Keratinocyte (primary cell): ENCODE measurements around the gene RGS10. TPM values are rescaled to one million over a fixed set of nuclear protein-coding genes. Genes with fewer than 3 reads are reported as not detected.

Experiments used
- DNase-seq: peaks from one replicate; pipeline ENCODE4 v3.0.0-alpha.2; 2011; ENCODE audit warnings: low read depth, missing footprints, low spot score
- FAIRE-seq: peaks from 2 replicates; lab custom pipeline; 2011; peaks lifted over from hg19 to GRCh38; lab: Jason Lieb, UNC
- H2AFZ ChIP-seq: 2 replicates; pipeline ENCODE4 v1.6.0; 2012; ENCODE audit warnings: low read length, control low read depth, inconsistent platforms; ENCODE audit not compliant: control insufficient read depth
- H3K27ac ChIP-seq: 2 replicates; pipeline ENCODE4 v1.5.1; 2011; ENCODE audit warnings: low read length; ENCODE audit not compliant: control insufficient read depth, insufficient read depth
- H3K27me3 ChIP-seq: 3 replicates; pipeline ENCODE4 v1.6.0; 2011; ENCODE audit warnings: low read length; ENCODE audit not compliant: control insufficient read depth, insufficient read depth; ENCODE audit errors: extremely low read depth
- H3K36me3 ChIP-seq, 2 experiments: 2 replicates in 1 of 2; 3 replicates in 1 of 2; pipeline ENCODE4 v1.5.1; 2011; ENCODE audit warnings: low read length in 2 of 2, mild to moderate bottlenecking in 1 of 2; ENCODE audit not compliant: control insufficient read depth in 2 of 2, insufficient read depth in 2 of 2; ENCODE audit errors: extremely low read depth in 1 of 2
- H3K4me1 ChIP-seq: 3 replicates; pipeline ENCODE4 v1.5.1; 2011; ENCODE audit warnings: low read length; ENCODE audit not compliant: control insufficient read depth, insufficient read depth; ENCODE audit errors: extremely low read depth
- H3K4me2 ChIP-seq: 3 replicates; pipeline ENCODE4 v1.6.0; 2011; ENCODE audit warnings: low read depth, low read length; ENCODE audit not compliant: control insufficient read depth, insufficient read depth; ENCODE audit errors: extremely low read depth
- H3K4me3 ChIP-seq, 3 experiments: fragments of 200-600 bp in 1 of 3; sonication (generic) in 1 of 3; 2 replicates in 2 of 3; 3 replicates in 1 of 3; pipeline ENCODE4 v1.5.1; 2011 to 2016; ENCODE audit warnings: low read length in 3 of 3, mild to moderate bottlenecking in 3 of 3, control low read depth in 2 of 3, inconsistent platforms in 1 of 3, low read depth in 1 of 3, mixed read lengths in 1 of 3, mixed run types in 1 of 3, moderate library complexity in 1 of 3; ENCODE audit not compliant: control insufficient read depth in 2 of 3, insufficient read depth in 2 of 3; ENCODE audit errors: extremely low read depth in 1 of 3
- H3K79me2 ChIP-seq: 2 replicates; pipeline ENCODE4 v1.6.0; 2012; ENCODE audit warnings: low read length; ENCODE audit not compliant: control insufficient read depth, insufficient read depth
- H3K9ac ChIP-seq: 3 replicates; pipeline ENCODE4 v1.6.0; 2011; ENCODE audit warnings: low read length; ENCODE audit not compliant: control insufficient read depth, insufficient read depth; ENCODE audit errors: extremely low read depth
- H3K9me1 ChIP-seq: 3 replicates; pipeline ENCODE4 v1.6.0; 2011; ENCODE audit warnings: low read length; ENCODE audit not compliant: control insufficient read depth, insufficient read depth; ENCODE audit errors: extremely low read depth
- H3K9me3 ChIP-seq: 2 replicates; pipeline ENCODE4 v1.5.1; 2012; ENCODE audit warnings: low read depth, low read length; ENCODE audit not compliant: control insufficient read depth
- H4K20me1 ChIP-seq: 3 replicates; pipeline ENCODE4 v1.6.0; 2011; ENCODE audit warnings: low read length; ENCODE audit not compliant: control insufficient read depth, insufficient read depth; ENCODE audit errors: extremely low read depth
- EZH2 ChIP-seq: IDR thresholded peaks from one replicate; pipeline ENCODE4 v1.6.1; 2012; ENCODE audit warnings: inconsistent platforms, mild to moderate bottlenecking, low read length, moderate library complexity
- dilution Hi-C: fragments of 300-500 bp; cut with MboI; formaldehyde crosslinking; loops from one replicate; pipeline ENCODE4 v1.7.0; 2020; ENCODE audit warnings: low sequenced_read_pairs; ENCODE audit not compliant: extremely low pct_ligation_motif_present
- polyA plus RNA-seq, 5 experiments: library from polyadenylated mRNA; depleted of rRNA in 3 of 5; stranded (reverse) in 3 of 5; stranded (forward) in 1 of 5; unstranded in 1 of 5; fragments of >200 nt; gene quantifications; 1 replicate in 1 of 5; 2 replicates in 3 of 5; 3 replicates in 1 of 5; pipeline versions ENCODE4 v1.2.1 to v1.2.3, GENCODE V29; 2011 to 2012; ENCODE audit warnings: missing spikeins in 2 of 5, low read depth in 1 of 5, low replicate concordance in 1 of 5
- TF ChIP-seq, protein P1 (sequence below), 3 experiments: IDR thresholded peaks in 1 of 3; conservative IDR thresholded peaks in 1 of 3; optimal IDR thresholded peaks in 1 of 3; 2 replicates in 2 of 3; 3 replicates in 1 of 3; pipeline versions ENCODE3 to v1.5.1; 2011; ENCODE audit warnings: low read length in 3 of 3, mild to moderate bottlenecking in 3 of 3, moderate library complexity in 2 of 3, control low read depth in 1 of 3, inconsistent platforms in 1 of 3; ENCODE audit not compliant: insufficient read depth in 2 of 3; ENCODE audit errors: extremely low read depth in 1 of 3

RGS10 gene
- polyA plus RNA-seq, 1 donor (not counting 4 experiments of a cell fraction or from before 2014, with no cell fraction given) = 87.8 TPM

DNA sequence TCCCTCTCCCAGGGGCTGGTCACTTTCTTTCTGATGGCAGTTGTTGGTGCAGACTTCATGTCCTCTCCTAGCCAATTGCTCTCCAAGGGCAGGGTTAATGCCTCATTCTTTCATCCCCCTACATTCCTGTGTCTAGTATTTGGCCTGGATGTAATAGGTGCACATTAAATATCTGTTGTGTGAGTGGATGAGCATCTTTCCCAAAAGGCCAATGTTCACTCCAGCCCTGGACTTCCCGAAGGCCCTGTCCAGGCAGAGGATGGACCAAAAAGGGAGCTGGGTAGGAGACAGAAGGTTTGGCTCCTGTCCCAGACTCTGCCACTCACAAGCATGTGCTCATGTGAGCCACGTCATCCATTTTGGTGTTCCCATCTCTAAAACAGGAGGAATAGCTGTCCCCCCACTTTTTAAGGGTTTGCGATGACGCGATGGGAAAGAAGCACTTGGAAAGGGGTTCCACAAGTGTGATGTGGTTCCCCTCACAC, 47.5 kb downstream of the RGS10 start:
- Histone ChIP-seq H2AFZ (no peak overlapping the region), H3K4me1 (no peaks in the 10 kb centered on the region), H3K27me3 (no peaks in the 10 kb centered on the region), H3K9me1 (no peaks in the 10 kb centered on the region), H3K4me2 (no peak overlapping the region), H3K36me3 (peaks cover 2 to 5% of the 10 kb centered on the region in 2 experiments), H3K79me2 (no peaks in the 10 kb centered on the region), H3K27ac (no peak overlapping the region), H3K9ac (no peak overlapping the region), H4K20me1 (no peaks in the 10 kb centered on the region), H3K9me3 (no peaks in the 10 kb centered on the region), H3K4me3 (no peak overlapping the region)
- dilution Hi-C loops = no loop called here
- TF ChIP-seq, protein P1, sequence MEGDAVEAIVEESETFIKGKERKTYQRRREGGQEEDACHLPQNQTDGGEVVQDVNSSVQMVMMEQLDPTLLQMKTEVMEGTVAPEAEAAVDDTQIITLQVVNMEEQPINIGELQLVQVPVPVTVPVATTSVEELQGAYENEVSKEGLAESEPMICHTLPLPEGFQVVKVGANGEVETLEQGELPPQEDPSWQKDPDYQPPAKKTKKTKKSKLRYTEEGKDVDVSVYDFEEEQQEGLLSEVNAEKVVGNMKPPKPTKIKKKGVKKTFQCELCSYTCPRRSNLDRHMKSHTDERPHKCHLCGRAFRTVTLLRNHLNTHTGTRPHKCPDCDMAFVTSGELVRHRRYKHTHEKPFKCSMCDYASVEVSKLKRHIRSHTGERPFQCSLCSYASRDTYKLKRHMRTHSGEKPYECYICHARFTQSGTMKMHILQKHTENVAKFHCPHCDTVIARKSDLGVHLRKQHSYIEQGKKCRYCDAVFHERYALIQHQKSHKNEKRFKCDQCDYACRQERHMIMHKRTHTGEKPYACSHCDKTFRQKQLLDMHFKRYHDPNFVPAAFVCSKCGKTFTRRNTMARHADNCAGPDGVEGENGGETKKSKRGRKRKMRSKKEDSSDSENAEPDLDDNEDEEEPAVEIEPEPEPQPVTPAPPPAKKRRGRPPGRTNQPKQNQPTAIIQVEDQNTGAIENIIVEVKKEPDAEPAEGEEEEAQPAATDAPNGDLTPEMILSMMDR (optimal IDR thresholded peaks at IDR 0.05 in 1 of 3, IDR thresholded peaks at IDR 0.05 in 1 of 3, conservative IDR thresholded peaks at IDR 0.05 in 1 of 3; ENCODE audit: extremely low read depth in 1 of 3, insufficient read depth in 2 of 3, low read length in 3 of 3) = no peak
- TF ChIP-seq EZH2 = no peak
- FAIRE-seq (no peak), DNase-seq (no peak)

DNA sequence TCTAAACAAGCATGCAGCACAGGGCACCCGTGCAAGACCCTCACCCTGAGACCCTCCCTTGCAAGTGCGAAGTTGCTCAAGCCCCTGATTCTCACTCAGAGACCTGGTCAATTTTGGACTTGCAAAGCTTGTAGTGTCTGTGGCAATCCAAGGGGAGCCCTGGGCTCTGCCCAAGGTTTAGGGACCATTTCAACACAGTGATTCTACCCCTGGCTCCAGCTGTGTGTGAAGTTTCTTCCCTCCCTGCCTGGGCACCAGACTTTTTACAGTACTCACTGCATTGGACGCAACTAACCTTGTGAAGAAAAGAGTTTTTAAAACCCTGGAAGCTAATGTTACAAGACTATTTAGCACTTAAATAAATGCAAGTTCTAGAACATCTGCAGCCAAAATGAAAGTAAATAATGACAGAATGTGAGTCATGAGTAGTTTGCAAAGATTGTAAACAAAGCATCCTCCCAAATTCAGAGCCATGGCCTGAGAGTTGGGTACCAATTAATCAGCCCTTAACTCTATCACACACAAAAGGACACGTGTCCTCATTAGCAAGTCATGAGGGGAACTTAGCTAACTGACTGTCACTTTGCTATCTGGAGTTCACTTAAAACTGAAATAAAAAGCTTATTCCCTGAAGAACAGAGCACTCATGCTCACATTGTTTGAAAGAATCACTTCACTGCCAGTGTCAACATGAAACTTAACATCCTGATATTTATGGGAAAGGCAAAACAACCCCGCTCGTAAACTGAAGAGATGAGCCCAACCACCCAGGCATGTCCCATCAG, 48.1 kb downstream of the RGS10 start:
- peaks cover 5% of the 10 kb centered on the region for H3K4me1 ChIP-seq
- no peaks in the 10 kb centered on the region for H3K9me3 ChIP-seq
- no peak overlapping the region for H3K4me2 ChIP-seq
- H3K36me3 ChIP-seq = peaks cover 2 to 5% of the 10 kb centered on the region in 2 experiments
- no peak overlapping the region for H3K4me3 ChIP-seq
- FAIRE-seq (no peak), DNase-seq (no peak)
- H3K9me1 ChIP-seq = no peaks in the 10 kb centered on the region
- TF ChIP-seq, protein P1 (optimal IDR thresholded peaks at IDR 0.05 in 1 of 3, IDR thresholded peaks at IDR 0.05 in 1 of 3, conservative IDR thresholded peaks at IDR 0.05 in 1 of 3; ENCODE audit: extremely low read depth in 1 of 3, insufficient read depth in 2 of 3, low read length in 3 of 3) = no peak
- TF ChIP-seq EZH2 = no peak
- H3K9ac ChIP-seq = no peak overlapping the region
- H3K79me2 ChIP-seq = no peaks in the 10 kb centered on the region
- H2AFZ ChIP-seq = no peak overlapping the region
- H4K20me1 ChIP-seq = no peaks in the 10 kb centered on the region
- H3K27me3 ChIP-seq = no peaks in the 10 kb centered on the region
- dilution Hi-C loops = no loop called here
- H3K27ac ChIP-seq = no peak overlapping the region
